GM12892 (cell line): ENCODE measurements around the gene ID2.

Experiments
- DNase-seq: peaks from one replicate; pipeline ENCODE4 v3.0.0; 2011; ENCODE audit not compliant: insufficient read length
- FAIRE-seq: peaks from 2 replicates; lab custom pipeline; 2011; peaks lifted over from hg19 to GRCh38; lab: Jason Lieb, UNC
- POLR2A ChIP-seq: IDR thresholded peaks from 2 replicates; pipeline ENCODE4 v1.6.1; 2011; ENCODE audit warnings: low read depth, low read length, control low read depth
- POLR2AphosphoS5 ChIP-seq: IDR thresholded peaks from 2 replicates; pipeline ENCODE4 v1.6.1; 2011; ENCODE audit warnings: low read depth, low read length, control low read depth
- TAF1 ChIP-seq: IDR thresholded peaks from 2 replicates; pipeline ENCODE4 v1.6.1; 2011; ENCODE audit warnings: low read depth, mild to moderate bottlenecking, control low read depth, low read length, borderline replicate concordance

The ID2 gene

GRCh38 chr2:8652774-8653426 lies 29.0 kb upstream of the ID2 start:
- FAIRE-seq (no peak), DNase-seq (no peak)
- no peak for TF ChIP-seq POLR2A
- no peak for TF ChIP-seq POLR2AphosphoS5

DNA sequence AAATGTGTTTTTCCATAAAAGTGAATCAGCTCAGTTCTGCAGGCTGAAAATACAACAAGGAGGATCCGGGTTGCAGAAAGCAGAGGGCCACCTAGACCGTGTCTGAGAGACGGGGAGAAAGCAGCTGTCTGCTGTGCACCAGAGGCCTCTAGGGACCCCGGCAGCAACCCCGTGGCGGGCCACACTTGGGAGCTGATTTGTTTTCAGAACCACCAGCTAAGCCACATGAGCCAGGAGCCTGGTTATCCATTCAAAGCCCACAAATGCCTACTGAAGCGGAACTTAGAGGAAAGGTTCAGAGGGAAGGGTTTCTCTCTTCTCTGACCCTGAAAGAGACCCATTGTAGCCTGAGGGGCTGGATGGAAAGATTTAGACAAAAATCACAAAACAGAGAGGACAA lies 28.4 kb upstream of the ID2 start:
- FAIRE-seq (no peak), DNase-seq (no peak)
- TF ChIP-seq POLR2AphosphoS5, result no peak
- TF ChIP-seq TAF1, result no peak
- TF ChIP-seq POLR2A, result no peak

DNA sequence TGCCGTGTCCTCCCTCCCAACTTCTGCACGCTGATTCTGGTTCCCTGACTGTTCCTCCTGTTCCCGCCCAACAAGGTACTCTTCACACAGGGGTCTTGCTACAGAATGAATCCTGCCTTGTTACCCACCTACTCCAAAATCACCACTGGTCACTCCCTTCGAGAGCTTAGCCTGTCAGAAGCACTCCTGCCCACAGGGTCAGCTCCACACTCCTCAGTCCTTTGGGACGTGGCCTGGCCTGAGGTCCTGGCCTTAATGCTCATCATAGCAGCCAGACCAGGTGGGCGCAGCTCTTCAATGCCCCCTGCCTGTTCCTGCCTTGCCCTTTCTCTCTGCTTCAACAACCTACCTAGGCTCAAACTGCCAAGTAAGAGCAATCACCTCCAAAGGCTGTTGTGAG lies 27.8 kb upstream of the ID2 start:
- no peak for TF ChIP-seq POLR2A
- TF ChIP-seq POLR2AphosphoS5, result no peak
- TF ChIP-seq TAF1, result no peak
- DNase-seq (no peak), FAIRE-seq (no peak)

GRCh38 chr2:8654483-8654882 lies 27.4 kb upstream of the ID2 start:
- DNase-seq (no peak), FAIRE-seq (no peak)
- no peak for TF ChIP-seq POLR2AphosphoS5
- TF ChIP-seq TAF1, result no peak
- TF ChIP-seq POLR2A, result no peak

DNA sequence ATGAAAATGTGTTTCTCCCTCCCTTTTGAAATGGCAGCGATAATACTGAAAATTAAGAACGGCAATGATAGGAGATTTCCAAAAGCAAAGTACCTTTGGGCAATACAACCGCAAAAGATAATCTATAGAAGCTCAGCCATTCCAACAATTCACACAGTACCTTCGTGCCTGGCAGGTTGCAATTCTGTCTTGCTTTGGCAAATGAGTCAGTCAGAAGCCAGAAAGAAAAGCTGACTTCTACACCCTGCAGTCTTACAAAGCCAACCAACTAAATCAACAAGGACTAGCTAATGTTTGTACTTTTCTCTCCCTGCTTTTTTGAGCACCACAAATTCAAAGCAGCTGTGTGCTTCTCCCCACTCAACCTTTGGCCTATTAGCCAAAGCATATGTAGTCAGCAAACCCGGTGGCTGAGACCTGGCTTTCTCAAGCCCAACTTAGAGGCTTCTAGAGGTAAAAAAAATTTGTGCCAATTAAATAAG lies 25.7 kb upstream of the ID2 start:
- FAIRE-seq (no peak), DNase-seq (no peak)
- no peak for TF ChIP-seq TAF1

GRCh38 chr2:8656811-8657210 lies 25.0 kb upstream of the ID2 start:
- no peak for FAIRE-seq
- no peak for TF ChIP-seq POLR2AphosphoS5
- TF ChIP-seq TAF1, result no peak
- TF ChIP-seq POLR2A, result no peak
- no peak for DNase-seq

GRCh38 chr2:8657423-8658062 lies 24.3 kb upstream of the ID2 start:
- no peak for FAIRE-seq
- no peak for TF ChIP-seq POLR2A
- no peak for TF ChIP-seq TAF1
- no peak for TF ChIP-seq POLR2AphosphoS5
- DNase-seq, result no peak

DNA sequence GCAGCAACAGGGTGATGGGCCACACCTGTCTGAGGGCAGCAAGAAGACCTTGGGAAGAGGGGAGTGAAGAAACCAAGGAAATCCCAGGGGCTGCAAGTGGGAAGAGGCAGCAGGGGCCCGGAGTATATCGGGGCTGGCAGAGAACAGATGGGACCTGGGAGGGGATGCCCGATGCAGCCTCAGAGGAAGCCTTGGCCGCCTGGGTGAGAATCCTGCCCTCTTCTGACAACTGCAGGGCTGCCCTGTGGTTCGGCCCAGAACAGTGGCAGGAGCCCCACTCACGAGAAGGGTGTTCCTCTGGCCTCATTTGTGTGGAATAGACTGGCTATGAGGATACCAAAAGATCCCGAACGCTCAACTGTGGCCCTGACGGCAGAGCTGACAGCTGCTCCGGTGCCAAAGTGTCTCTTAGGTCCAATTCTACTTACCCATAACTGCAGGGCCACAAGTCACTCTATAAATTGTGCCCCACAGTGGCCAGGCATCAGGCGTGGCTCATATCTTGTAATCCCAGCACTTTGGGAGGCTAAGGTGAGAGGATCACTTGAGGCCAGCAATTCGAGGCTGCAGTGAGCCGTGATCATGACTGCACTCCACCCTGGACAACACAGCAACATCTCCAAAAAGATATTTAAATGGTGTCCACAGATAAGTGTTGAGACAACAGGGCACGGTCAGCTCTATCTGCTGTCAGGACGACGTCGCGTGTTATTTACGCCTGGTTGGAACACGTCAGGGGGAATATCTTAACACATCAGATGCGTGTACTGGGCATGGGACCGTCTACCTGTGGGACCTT lies 23.6 kb upstream of the ID2 start:
- FAIRE-seq (no peak), DNase-seq (no peak)
- TF ChIP-seq TAF1 (no peak), POLR2A (no peak), POLR2AphosphoS5 (no peak)

DNA sequence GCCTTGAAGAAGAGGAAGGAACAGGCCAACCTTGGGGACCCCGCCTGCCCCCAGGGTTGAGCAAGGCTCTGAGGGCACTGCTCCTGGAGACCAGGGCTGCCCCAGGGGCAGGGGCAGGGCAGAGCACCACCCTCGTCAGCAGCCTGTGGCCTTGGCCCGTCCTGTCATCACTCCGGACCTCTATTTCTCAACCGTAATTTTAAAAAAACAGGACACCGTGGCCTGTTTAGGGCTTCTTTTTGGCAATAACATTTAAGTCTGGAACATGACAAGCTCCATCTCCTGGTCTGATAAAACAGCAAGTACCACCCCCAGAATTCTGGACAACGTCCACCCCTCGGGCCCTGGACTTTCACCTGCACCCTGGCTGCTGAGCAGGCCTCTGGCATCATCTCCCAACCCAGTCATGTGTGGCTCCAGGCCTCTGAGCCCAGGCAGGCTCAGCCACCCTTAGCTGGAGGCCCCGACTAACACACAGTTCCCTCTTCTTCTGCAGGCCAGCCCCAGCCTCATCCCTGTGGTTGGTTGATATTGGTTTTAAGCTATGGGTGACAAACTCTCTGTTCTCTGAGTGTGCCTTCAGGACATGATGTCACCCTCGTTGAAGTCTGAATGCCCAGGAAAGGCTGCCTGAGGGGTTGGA lies 22.6 kb upstream of the ID2 start:
- FAIRE-seq (no peak), DNase-seq (no peak)
- no peak for TF ChIP-seq POLR2AphosphoS5
- TF ChIP-seq TAF1, result no peak
- TF ChIP-seq POLR2A, result no peak

GRCh38 chr2:8659735-8660492 lies 21.9 kb upstream of the ID2 start:
- FAIRE-seq (no peak), DNase-seq (no peak)
- no peak for TF ChIP-seq POLR2AphosphoS5
- TF ChIP-seq POLR2A, result no peak

- DNase-seq, result no peak
- no peak for TF ChIP-seq POLR2AphosphoS5
- TF ChIP-seq TAF1, result no peak
- TF ChIP-seq POLR2A, result no peak
- no peak for FAIRE-seq
Measured at GRCh38 chr2:8661235-8661634, 20.6 kb upstream of the ID2 start.
